HG03025 (cell line): ENCODE data around the gene TPPP2.
A peak's percentile ranks its signal among the peaks of the same experiment; 100 is the strongest.
"Not testable (repeated sequence)": the region's sequence is repeated elsewhere in the genome, so short reads cannot be mapped to it uniquely, and the experiment has no call there.

Experiments used
- ATAC-seq: cut with Tn5 transposase; IDR thresholded peaks from one replicate; pipeline ENCODE4 v1.9.1; 2021; ENCODE audit warnings: mild to moderate bottlenecking, moderate library complexity; ENCODE audit not compliant: unreplicated experiment, low FRiP score

TPPP2 gene

DNA sequence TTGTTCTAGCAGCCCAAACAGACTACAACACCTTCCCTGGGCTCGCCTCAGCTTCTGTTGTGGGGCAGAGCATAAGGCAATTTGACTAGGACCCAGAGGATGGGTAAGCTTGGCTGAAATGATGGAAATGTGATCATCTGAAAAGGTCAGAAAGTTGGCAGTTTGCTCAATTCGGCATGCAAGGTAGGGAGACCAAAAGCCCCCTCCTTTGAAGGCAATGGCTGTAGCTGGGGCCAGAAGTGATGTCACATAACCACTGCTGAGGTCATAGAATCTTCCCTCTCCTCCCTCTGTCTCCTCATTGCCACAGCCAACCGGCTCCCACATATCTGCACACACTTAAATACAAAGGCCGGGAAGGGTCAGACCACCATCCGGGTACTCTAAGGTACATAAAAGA lies at the start of gene TPPP2:
Gene TPPP2, plus strand, starts transcription at position 301 of the 400 bp plus-strand sequence. CDS start 365 bp downstream, outside the sequence.
- no peak for ATAC-seq

DNA sequence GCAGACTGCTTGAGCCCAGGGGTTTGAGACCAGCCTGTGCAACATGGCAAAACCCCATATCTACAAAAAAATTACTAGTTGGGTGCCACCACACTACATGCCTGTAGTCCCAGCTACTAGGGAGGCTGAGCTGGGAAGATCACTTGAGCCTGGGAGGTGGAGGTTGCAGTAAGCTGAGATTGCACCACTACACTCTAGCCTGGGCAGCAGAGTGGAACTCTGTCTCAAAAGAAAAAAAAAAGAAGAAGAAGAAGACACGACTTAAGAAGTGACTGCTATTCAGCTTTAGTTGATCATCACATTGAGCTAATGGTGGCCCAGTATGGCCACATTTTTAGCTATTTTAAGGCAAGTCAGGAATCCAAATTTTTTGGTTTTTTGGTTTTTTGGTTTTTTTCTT lies 49.1 kb upstream of the TPPP2 start:
- ATAC-seq: no peak

DNA sequence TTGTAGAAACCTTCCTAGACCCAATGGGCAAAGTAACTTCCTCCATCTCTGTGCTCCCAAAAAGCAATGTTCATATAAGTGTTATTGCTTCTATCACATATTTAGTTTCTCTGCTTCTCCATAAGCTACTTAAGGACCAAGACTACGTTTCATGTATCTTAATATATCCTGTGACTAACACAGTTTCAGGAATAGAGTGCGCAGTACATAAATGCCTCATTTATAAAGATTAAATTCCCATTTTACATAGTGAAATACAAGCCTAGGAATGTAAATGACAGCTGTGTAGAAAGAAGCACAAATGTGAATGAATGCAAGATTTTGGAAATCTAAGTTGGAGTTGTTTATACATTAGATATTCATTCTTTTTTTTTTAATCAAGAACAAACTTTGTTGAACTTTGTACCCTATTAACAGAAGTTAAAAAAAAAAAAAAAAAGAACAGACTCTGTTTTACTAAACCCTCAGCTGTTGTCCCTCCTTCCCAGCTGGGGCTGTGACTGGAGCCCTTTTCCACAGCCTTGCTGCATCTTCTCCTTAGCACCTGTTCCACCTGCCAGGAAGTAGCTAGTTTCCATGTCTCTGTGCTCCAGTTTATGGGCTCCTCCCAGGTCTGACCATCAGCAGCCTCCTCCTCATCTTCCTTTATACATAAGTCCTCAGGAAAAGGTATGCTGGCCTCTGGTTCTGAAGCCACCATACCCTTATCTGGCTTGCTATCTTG lies 47.2 kb upstream of the TPPP2 start:
- no peak for ATAC-seq

DNA sequence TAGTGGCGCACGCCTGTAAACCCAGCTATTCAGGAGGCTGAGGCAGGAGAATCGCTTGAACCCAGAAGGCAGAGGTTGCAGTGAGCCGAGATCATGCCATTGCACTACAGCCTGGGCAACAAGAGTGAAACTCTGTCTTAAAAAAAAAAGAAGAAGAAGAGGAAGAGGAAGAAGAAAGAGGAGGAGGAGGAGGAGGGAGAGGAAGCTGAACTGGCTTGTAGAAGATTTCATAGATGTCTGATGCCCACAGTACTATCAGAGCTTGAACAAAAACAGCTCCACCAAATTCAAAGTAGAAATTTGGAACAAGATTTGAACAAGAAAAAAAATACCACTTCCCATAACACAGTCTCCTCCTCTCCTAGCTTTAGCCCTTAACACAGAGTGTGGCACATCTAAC lies 44.4 kb upstream of the TPPP2 start:
- ATAC-seq: not testable (repeated sequence)

DNA sequence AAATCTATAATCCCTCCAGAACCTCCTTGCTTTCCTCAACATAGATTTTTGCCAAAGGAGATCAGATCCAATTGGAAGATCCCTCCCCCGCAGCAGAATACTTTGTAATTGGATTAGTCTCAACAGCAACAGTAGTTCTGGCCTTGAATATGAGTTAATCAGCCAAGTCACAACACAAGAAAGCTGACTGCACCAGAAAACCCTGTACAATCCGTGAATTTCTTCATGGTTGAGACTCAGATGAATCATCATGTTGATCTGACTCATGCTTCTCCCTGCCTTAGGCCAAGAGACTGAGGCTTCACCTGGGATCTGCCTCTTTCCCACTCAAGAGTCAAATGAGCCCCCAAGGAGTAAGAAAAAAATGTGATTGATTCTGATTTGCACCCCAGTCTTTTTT lies 43.2 kb upstream of the TPPP2 start:
- ATAC-seq: no peak

DNA sequence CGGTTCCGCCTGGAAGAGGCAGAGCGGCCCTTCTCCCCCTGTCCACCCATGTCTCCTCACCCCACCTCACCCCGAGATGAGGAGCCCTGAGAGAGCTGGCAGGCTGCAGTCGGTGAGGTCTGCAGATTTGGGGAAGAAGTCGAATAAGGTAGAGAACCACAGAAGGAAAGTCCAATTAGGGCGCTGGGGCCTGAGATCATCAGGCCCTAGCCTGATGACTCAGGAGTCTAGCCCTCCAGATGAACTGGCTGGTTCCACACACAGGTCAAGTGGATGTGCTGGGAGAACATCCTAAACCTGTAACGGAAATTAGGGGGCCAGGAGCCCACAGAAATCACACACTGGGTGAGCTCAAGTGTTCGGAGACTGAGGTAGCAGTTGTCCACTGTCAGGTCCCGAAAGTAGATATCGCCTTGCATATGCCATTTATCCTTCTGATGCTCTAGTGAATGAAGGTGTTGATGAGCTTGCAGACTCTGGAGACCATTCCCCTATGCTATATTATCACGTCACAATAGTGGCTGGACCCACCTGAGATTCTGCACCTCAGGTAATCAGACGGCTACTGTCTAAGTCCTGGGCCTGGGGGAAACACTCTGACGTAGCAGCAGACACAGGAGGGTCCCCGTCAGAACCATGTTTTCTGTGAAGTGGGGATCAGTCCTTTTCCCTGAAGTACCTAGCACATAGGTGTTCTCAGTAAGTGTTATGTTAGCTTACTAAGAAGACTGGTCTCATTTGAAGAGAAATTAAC lies 41.1 kb upstream of the TPPP2 start:
- no peak for ATAC-seq

DNA sequence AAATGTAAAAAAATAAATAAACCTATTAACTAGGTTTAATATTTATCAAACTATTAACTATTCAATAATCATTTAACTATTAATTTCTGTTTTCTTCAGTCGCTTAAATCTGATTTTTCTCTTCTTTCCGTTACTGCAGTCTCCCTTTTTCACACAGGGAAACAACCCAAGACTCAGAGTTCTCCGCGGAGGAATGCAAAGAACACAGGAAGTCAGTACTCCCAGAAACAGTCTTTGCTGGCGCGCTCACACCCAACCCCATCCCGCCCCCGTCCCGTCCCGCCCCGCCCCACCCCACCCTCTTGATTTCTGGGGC lies 40.6 kb upstream of the TPPP2 start:
- no peak for ATAC-seq

DNA sequence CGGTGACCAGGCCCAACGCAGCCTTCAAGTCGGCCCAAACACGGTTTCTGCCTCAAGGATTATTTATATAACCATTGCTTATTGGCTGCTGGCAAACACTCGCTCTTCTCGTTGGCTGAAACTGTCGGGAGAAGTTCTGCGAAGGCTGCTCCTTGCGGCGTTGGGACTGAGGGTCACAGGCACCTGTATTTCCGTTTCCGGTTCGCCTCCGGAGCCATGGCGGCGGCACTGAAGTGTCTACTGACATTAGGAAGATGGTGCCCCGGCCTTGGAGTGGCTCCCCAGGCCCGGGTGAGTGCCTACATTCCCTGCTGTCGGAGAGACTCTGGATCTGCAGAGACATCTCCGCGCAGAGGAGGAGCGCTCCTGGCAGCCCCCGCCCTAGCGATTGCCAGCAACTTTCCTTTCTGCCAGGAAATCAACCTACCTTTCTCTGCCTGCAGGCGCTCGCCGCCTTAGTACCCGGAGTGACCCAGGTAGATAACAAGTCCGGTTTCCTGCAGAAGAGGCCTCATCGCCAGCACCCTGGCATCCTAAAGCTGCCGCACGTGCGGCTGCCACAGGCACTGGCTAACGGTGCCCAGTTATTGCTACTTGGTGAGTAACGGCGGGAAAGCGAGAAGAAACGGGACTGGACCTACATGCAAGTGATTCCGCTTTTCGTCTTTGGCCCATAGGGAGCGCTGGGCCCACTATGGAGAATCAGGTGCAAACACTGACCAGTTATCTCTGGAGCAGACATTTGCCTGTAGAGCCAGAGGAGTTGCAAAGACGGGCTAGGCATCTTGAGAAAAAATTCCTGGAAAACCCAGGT lies 40.0 kb upstream of the TPPP2 start, which contains the start of gene METTL17:
Gene METTL17, plus strand, starts transcription at position 194 of the 814 bp plus-strand sequence. Its CDS starts 23 bp downstream, at position 217.
- peak; percentile 93 for ATAC-seq

DNA sequence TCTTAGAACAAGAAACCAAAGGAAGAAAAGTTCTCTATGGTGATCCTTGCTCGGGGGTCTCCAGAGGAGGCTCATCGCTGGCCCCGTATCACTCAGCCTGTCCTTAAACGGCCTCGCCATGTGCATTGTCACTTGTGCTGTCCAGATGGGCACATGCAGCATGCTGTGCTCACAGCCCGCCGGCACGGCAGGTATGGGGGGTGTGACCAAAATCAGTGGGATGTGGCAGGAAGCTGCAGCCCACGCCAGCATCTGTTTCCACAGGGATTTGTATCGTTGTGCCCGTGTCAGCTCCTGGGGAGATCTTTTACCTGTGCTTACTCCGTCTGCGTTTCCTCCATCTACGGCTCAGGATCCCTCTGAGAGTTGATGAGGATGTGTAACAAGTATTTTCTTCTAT lies 33.5 kb upstream of the TPPP2 start:
- ATAC-seq: no peak

DNA sequence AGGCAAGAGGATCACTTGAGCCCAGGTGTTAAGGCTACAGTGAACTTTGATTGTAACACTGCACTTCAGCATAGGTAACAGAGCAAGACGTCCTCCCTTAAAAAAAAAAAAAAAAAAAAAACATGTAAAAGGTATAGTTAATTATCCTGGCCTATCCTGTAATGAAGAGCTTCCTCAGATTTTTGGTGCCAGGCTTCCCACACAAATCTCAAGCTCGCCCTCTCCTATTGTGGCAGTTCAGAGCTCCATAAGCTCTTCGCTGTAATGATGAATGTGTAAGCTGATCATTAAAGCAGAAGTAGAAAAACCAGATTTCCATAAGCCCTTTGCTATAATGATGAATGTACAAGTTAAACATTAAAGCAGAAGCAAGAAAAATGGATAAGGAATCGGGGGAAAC lies 32.9 kb upstream of the TPPP2 start:
- no peak for ATAC-seq

DNA sequence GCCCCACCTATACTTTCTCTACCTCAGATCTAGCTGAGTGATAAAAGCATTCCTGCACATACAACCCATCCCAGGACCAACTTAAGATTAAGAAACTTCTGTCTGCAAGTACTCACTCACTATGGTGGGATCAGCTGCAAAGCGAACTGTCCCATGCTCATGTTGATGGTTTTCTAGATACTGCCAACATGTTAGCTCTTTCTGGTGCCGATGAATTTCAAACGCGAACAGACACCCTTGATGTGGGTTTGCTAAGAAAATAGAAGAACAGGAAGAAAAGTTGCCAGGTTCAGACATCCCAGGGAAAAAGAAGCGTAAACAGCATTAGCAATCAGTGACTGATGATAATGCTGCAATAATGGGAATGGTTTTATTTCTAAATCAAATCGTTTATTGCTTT lies 32.5 kb upstream of the TPPP2 start:
- ATAC-seq: no peak

DNA sequence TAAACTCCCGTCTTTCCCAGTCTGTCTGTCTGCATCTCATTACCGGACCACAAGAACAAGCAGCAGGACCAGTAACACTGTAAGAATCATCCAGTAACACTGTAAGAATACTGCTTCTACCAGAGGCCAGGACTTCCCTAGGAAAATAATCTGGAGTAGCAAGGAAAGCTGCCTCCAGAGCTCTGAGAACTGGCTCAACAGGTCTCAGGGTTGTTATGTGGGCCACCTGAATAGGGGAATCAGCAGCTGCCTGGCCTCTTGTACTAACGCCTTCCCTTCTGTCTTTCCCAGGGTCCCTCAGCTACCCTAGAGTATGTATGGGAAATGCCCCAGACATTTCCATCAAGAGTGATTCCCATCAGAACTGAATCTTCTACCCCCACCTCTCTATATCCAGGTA lies 31.9 kb upstream of the TPPP2 start:
- ATAC-seq: no peak

DNA sequence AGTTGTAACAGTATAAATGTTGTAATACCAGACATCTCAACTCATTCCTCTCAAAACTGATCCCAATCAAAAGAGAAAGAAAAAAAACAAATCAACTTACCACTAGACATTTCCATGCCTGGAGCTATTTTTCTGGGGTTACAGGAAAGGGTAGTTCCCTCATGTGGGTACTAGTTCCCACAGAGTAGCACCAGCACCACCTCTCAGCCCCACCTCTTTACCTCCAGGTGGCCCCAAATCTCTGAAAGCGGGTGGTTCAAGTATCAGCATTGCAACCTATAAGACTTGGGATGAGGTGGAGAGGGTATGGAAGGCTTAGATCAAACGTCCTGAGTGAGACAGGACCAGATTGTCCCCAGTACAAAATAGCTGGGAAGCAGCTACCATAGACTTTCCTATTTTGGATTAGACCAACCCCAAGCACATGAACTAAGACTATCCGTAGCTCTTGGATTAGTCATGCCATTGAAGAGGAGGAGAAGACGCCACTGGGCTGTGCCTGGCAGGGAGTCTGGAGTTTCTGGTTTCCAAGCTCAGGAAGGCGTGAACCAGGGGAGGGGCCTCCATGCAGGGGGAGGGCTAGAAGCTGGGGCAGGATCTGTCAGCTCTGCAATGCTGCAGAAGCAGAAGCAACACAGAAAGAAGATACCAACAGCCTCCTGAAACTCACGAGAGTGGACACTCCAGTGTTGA lies 31.2 kb upstream of the TPPP2 start, which contains the start of gene SLC39A2:
Gene SLC39A2, plus strand, starts transcription at position 620 of the 693 bp plus-strand sequence. CDS start 154 bp downstream, outside the sequence.
- ATAC-seq: no peak

DNA sequence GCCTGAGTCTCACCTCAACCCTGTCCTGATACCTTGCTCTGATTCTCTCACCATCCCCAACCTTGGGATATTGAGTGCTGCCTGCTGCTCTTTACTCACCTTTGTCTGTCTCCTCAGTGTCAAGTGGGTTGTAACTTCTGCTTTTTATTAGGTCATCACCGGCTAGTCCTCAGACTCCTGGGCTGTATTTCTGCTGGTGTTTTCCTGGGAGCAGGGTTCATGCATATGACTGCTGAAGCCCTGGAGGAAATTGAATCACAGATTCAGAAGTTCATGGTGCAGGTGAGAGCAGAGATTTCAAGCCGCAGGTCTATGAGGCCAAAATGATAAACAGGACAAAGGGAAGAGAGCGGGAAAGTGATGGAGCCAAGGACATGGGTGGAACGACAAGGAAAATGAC lies 30.4 kb upstream of the TPPP2 start:
- no peak for ATAC-seq

DNA sequence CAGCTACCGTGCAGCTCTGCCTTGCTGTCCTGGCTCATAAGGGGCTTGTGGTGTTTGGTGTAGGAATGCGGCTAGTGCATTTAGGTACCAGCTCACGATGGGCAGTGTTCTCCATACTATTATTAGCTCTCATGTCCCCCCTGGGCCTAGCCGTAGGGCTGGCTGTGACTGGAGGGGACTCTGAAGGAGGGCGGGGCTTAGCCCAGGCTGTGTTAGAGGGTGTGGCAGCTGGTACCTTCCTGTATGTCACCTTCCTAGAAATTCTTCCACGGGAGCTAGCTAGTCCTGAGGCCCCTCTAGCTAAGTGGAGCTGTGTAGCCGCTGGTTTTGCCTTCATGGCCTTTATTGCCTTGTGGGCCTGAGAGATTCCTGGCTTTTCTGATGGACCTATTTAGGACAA lies 28.8 kb upstream of the TPPP2 start:
- ATAC-seq: no peak

DNA sequence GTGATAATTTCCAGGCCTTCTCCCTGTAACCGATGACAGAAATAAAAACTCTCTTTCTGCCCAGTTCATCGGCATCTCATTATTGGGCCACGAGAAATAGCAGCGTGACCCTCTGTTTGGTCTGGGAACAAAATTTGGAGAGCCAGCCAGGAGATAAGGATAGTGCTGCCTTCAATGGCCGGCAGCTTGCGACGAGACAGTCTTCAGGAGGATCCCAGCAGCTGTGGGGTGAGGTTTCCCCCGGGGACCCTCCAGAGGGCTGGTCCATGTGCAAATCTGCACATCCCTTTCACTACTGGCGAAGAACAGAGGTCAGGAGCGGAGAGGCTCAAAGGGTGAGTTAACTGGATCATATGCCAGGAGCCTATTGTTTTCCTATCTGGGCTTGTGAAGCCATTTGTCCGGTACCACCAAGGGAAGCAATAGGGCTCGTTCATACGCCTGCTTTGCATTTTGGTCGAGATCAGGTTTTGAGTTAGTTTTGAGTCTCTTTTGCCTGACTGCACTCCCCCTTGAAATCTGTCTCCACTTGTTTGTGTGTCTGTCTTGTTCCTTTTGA lies 26.1 kb upstream of the TPPP2 start:
- ATAC-seq: no peak

DNA sequence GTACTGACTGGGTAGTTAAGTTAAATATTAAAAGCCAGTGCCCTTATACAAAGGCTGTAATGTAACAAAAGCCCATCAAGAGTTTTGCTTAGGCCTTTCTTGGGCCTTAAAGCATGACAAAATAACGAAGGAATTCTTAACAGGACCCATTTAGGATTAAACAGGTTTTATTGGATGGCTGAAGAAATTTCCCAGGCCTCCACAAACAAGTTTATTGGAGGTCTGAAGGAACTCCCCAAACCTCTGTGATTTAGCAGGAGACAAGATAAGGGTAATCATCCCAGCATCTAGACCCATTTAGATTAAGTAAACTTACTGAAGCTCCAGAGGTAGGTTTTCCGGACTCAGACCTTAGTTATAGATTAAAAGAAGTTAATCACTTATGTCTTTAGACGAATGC lies 20.3 kb upstream of the TPPP2 start:
- not testable (repeated sequence) for ATAC-seq

DNA sequence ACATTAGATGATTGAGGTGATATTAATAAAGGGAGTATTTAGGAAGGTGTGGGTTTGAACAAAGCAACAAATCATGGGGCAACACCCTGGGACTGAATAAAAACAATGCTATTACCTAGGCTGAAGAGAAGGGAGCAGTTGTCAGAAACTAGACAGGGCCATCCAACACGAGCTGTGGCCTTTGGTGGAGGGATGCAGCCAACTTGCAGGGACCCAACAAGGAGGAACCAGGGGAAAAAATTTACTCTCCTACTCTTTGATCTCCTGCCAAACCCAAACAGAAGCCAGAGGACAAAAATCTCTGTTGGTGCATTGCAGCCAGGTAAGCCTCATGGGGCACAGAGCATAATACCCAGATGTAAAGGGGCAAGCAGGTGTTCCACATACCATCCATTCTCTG lies 18.9 kb upstream of the TPPP2 start:
- no peak for ATAC-seq

DNA sequence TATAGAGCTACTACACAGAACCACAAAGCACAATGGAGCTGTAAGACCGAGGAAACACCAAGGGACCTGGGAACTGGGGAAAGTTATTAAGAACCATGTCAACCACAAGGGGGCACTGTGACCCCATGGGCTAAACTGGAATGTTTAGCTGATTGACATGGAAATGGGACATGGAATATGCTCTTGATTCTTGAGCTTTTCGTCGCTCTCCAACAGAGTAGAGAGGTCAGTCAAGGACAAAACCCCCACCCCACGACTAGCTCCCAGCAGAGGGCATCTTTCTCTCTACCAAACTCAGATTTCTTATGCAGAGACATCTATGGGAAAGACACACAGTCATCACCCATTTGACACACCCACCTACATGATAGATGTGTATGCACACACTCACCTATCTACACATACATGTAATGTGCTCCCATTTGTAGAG lies 15.2 kb upstream of the TPPP2 start:
- no peak for ATAC-seq

DNA sequence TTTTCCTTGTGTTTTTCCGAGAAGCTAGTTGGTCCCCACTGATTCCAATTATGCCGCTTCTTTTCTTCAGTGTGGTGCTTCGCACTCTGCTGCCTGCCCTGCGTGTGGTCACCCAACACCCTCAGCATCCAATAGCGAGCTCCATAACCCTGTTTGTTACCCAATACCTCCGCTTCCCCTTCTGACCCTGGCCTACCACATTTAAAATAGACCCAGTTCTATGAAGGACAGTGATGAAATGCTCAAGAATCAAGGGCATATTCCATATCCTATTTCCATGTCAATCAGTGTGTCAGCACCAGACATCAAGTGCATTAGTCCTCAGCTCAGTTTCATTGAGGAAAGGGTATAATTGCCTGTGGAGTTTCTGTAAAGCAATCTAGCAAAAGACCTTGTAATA lies 14.7 kb upstream of the TPPP2 start:
- no peak for ATAC-seq
